HG02588 (cell line): Measurements from ENCODE around the gene GIPC1.
"Not testable (repeated sequence)": the region's sequence is repeated elsewhere in the genome, so short reads cannot be mapped to it uniquely, and the experiment has no call there.

Source experiments
- ATAC-seq: cut with Tn5 transposase; IDR thresholded peaks from one replicate; pipeline ENCODE4 v1.9.1; 2021; ENCODE audit warnings: mild to moderate bottlenecking, moderate library complexity; ENCODE audit not compliant: unreplicated experiment

GIPC1 gene

DNA sequence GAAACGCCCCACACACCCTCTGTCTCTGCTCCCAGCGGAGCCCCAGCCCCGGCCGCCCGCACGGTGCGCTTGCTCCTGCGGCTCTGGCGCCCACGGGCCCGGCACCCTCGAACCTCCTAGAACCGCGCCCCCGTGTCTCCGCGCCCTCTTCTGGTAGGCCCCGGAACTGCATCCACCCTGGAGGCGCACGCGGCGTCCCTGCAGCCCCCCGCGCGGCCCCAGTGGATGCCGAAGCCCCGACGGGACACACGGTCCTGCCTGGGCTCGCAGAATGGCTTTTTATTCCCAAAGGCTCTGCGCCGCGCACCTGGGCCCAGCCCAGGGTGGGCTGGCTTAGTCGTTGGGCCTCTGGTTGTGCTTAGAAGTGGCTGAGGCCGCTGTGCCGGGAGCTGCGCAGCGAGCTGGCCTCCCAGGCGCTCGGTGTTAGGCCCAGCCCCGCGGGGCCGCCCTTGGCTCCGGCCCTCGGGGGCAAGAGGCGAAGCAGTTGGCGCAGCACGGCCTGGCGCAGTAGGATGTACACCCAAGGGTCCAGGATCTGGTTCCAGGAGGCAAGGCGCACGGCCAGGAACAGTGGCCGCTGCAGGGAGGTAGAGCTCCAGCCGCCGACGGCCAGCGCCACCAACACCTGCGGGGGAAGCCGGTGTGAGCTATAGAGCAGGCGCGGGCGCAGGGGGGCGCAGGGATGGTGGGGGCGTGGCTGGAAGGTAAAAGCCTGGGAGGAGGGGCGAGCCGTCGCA, 23.6 kb downstream of the GIPC1 start:
- no peak for ATAC-seq

GRCh38 chr19:14471436-14472187, 24.3 kb downstream of the GIPC1 start:
- no peak for ATAC-seq

DNA sequence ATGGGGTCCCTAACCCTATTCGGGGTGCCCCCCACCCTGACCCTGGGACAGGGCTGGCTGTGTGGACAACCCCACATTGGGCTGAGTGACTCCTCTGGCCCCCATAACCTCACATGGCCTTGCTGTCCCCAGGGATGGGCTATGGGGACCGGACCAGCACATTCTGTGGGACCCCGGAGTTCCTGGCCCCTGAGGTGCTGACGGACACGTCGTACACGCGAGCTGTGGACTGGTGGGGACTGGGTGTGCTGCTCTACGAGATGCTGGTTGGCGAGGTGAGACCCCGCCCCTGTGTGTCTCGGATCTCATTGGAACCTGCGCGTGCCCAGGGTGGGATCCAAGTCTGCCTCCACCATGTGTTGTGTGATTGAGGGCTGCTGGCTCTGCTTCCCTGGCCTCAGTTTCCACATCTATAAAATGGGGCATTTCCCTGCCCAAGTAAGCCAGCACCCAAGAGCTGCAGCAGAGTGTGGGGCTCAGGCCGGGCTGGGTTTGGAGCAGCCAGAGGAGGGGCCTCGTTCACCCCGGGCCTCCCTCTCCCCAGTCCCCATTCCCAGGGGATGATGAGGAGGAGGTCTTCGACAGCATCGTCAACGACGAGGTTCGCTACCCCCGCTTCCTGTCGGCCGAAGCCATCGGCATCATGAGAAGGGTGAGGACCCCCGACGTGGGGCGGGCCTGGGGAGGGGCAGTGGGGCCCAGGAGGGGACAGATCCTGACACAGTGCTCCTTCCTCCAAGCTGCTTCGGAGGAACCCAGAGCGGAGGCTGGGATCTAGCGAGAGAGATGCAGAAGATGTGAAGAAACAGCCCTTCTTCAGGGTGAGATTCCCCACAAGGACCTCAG, 25.7 kb downstream of the GIPC1 start:
- no peak for ATAC-seq

- ATAC-seq: no peak
Measured at GRCh38 chr19:14467816-14468215, 28.1 kb downstream of the GIPC1 start.

DNA sequence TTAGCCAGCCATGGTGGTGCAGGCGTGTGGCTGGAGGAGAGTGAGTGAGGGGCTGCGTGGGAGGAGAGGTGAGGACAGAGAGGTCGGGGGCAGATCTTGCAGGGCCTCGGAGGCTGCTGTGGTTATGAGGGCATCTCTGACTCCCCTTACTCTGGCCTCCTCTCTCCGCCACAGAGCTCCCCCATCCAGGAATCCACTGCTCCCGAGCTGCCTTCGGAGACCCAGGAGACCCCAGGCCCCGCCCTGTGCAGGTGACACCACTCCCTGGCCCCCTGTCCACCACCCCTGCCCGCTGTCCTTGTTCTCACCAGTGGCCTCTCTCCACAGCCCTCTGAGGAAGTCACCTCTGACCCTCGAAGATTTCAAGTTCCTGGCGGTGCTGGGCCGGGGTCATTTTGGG, 28.5 kb downstream of the GIPC1 start:
- ATAC-seq: no peak

DNA sequence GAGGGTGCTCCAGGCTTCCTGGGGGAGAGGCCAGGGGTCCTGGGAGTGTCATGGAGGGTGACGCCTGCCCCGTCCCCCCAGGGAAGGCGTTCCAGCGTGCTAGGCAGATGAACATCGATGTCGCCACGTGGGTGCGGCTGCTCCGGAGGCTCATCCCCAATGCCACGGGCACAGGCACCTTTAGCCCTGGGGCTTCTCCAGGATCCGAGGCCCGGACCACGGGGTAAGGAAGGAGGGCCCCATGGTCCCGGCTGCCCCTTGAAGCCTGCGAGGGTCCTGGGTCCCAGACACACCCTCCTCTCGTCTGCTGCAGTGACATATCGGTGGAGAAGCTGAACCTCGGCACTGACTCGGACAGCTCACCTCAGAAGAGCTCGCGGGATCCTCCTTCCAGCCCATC, 32.2 kb downstream of the GIPC1 start:
- no peak for ATAC-seq

DNA sequence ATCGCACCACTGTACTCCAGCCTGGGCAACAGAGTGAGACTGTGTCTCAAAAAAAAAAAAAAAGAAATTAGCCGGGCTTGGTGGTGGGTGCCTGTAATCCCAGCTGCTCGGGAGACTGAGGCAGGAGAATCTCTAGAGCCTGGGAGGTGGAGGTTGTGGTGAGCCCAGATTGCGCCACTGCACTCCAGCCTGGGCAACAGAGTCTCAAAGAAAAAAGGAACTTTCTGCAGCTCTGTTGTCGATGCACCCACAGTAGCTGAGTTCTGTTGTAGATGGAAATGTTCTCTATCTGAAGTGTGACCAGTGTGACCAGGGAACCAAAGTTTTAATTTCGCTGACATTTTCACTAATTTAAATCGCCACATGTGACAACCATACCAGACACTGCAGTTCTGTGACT, 33.5 kb downstream of the GIPC1 start:
- ATAC-seq: not testable (repeated sequence)

DNA sequence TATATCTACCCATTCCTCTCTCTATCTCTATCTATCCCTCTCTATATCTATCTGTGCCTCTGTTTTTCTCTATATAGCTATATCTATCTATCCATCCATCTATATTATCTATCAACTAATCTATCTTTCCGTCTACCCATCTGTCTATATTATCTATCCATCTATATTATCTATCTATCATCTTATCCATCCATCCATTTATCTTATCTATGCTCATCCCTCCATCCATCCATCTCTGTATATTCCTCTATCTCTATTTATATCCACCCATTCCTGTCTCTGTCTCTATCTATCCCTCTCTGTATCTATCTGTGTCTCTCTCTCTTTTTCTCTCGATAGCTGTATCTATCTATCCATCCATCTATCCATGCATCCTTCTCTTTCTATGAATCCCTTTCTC, 35.0 kb downstream of the GIPC1 start:
- ATAC-seq: no peak

- no peak for ATAC-seq
Measured at GRCh38 chr19:14459703-14460102, 36.2 kb downstream of the GIPC1 start.

- ATAC-seq: not testable (repeated sequence)
Measured at GRCh38 chr19:14452303-14452702, 43.6 kb downstream of the GIPC1 start.

GRCh38 chr19:14450876-14451275, 45.1 kb downstream of the GIPC1 start:
- ATAC-seq: no peak

- ATAC-seq: no peak
Measured at GRCh38 chr19:14450168-14450874, 45.6 kb downstream of the GIPC1 start.

GRCh38 chr19:14449321-14449720, 46.6 kb downstream of the GIPC1 start:
- ATAC-seq: no peak

- no peak for ATAC-seq
Measured at GRCh38 chr19:14446336-14447036, 49.4 kb downstream of the GIPC1 start.

GRCh38 chr19:14443632-14444216, 52.2 kb downstream of the GIPC1 start:
- no peak for ATAC-seq

DNA sequence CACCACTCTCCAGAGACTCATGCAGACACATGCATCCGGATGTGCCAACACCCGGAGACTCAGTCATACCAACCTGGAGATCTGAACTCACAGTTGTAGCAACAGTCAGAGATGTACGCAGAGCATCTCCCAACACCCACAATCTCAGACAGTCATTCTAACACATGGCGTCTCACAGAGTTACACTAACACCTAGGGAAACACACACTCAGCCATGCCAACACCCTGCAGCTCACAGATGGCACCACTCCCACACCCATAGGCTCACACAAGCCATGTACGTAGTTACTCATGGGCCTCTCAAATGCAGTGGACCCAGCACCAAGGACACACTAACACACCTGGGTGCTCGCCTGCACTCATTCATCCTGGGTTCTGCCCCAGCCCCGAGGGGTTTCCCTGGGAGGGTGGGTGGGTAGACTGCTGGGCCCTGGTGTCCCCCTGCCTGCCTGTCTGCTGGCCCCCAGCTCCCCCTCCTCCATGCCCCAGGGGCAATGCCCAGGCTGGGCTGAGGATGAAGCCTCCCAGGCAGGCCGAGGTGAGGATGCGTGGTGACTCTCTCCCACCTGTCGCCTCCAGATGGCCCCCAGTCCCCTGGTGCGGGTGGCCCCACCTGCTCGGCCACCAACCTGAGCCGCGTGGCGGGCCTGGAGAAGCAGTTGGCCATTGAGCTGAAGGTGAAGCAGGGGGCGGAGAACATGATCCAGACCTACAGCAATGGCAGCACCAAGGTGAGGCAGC, 52.9 kb downstream of the GIPC1 start:
- no peak for ATAC-seq

- no peak for ATAC-seq
Measured at GRCh38 chr19:14441041-14441938, 54.6 kb downstream of the GIPC1 start.

DNA sequence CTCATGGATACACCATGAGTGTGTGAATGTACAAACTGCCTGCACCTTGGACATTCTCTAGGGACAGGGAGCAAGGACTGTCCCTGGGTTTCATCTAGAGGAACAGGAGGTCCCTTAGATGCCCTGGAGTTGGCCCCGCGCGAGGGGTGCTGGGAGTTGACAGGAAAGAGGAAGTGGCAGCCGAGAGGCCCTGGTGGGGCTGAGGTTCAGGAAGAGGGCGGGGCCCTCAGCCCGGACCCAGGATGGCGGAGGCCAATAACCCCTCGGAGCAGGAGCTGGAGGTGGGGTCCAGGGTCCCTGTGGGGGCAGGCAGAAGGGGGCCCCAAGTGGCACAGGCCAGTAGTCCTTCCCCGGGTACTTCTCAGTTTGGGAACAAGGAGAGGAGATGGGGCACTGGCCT, 55.9 kb downstream of the GIPC1 start:
- ATAC-seq: peak; percentile 69
